ENCODE data around the gene AK1. TPM values are rescaled to one million over a fixed set of nuclear protein-coding genes. Genes with fewer than 3 reads are reported as not detected.

AK1 gene
- total RNA-seq, 1 experiment from 2014 or later, result 31.6 TPM

DNA sequence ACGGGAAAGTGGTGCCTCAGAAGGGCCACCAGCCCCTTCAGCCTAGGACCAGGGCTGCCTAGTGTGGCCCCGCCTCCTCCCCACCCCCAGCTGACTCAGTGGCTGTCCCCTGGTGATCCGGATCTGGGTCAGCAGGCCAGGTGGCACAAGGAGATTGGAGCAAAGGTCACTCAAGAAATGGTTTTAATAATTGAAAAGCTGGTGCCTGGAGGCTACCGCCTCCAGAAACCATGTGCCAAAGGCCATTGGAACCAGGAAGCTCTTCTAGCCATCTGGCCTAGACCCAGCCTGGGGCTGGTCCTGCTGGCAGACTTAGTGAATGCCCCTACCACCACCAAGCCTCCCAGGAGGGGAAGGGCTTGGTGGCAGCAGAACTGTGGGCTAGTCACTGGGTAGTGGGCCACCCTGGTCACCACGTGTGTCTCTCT, 37.9 kb upstream of the AK1 start:
- Histone ChIP-seq H2AFZ (ENCODE audit: low read length) (no peak overlapping the region), H3K27me3 (ENCODE audit: insufficient read depth, low read length) (peaks cover 2% of the 10 kb centered on the region; the same call in 1 of the 2 replicates), H3K79me2 (ENCODE audit: insufficient read depth, low read length) (no peaks in the 10 kb centered on the region), H3T11ph (ENCODE audit: low read length) (no peak overlapping the region), H4K8ac (replicated peaks; ENCODE audit: insufficient read length, low read depth, low read length) (no peak overlapping the region), H3K79me1 (ENCODE audit: insufficient read depth, low read depth, low read length, poor library complexity, severe bottlenecking) (no peaks in the 10 kb centered on the region), H3K18ac (ENCODE audit: insufficient read length, low read depth, low read length) (no peak overlapping the region), H3K14ac (ENCODE audit: insufficient read depth, low read length) (no peak overlapping the region), H3K4me1 (ENCODE audit: insufficient read depth, low read length) (peaks cover 2% of the 10 kb centered on the region; the same call in 1 of the 2 replicates), H3K27ac (ENCODE audit: insufficient read length, low read depth, low read length) (no peak overlapping the region), H3K9me3 (ENCODE audit: control insufficient read depth, low read depth, low read length) (no peaks in the 10 kb centered on the region), H4K20me1 (ENCODE audit: control insufficient read depth, insufficient read depth, insufficient read length) (peaks cover 2% of the 10 kb centered on the region), H2BK120ac (ENCODE audit: low read depth, low read length, poor library complexity, severe bottlenecking) (no peak overlapping the region), H2BK5ac (ENCODE audit: insufficient read length, low read length) (no peak overlapping the region), H3K23ac (ENCODE audit: insufficient read length, low read depth, low read length) (no peak overlapping the region), H2BK15ac (ENCODE audit: low read depth, low read length) (no peak overlapping the region), H2BK20ac (ENCODE audit: low read depth, low read length, poor library complexity, severe bottlenecking) (no peak overlapping the region), H4K91ac (ENCODE audit: insufficient read length, low read depth, low read length) (no peak overlapping the region), H3K4me2 (ENCODE audit: insufficient read depth, insufficient read length, low read length) (no peak overlapping the region), H2BK12ac (ENCODE audit: insufficient read length, low read depth, low read length) (no peak overlapping the region), H2AK5ac (ENCODE audit: insufficient read length, low read length) (no peak overlapping the region), H4K5ac (ENCODE audit: insufficient read length, low read depth, low read length) (no peak overlapping the region), H3K4ac (ENCODE audit: low read depth, low read length) (no peak overlapping the region), H3K9ac (ENCODE audit: extremely low read depth, insufficient read length, low read length) (no peak overlapping the region), H3K23me2 (ENCODE audit: insufficient read length, low read depth, low read length, poor library complexity, severe bottlenecking) (peaks cover 5% of the 10 kb centered on the region), H3K56ac (ENCODE audit: insufficient read length, low read depth, low read length) (no peak overlapping the region)
- Mint-ChIP-seq H3K4me3 (no peak overlapping the region; a peak in 1 of 5 replicates), H3K9me3 (no peaks in the 10 kb centered on the region), H3K36me3 (ENCODE audit: insufficient read depth in 1 of 3, low read depth in 3 of 3) (peaks cover 9 to 19% (median 9%) of the 10 kb centered on the region in 3 experiments), H3K27ac (no peak overlapping the region), H3K27me3 (ENCODE audit: low read depth) (peaks cover 13% of the 10 kb centered on the region), H3K4me1 (peaks cover 15 to 17% of the 10 kb centered on the region in 2 experiments)
- no CpG with 5 or more reads among the region's 5 CpGs for WGBS (ENCODE audit: extremely low coverage, insufficient read length, low lambda C conversion rate)
- DNase-seq, result no peak
- TF ChIP-seq, protein P1, sequence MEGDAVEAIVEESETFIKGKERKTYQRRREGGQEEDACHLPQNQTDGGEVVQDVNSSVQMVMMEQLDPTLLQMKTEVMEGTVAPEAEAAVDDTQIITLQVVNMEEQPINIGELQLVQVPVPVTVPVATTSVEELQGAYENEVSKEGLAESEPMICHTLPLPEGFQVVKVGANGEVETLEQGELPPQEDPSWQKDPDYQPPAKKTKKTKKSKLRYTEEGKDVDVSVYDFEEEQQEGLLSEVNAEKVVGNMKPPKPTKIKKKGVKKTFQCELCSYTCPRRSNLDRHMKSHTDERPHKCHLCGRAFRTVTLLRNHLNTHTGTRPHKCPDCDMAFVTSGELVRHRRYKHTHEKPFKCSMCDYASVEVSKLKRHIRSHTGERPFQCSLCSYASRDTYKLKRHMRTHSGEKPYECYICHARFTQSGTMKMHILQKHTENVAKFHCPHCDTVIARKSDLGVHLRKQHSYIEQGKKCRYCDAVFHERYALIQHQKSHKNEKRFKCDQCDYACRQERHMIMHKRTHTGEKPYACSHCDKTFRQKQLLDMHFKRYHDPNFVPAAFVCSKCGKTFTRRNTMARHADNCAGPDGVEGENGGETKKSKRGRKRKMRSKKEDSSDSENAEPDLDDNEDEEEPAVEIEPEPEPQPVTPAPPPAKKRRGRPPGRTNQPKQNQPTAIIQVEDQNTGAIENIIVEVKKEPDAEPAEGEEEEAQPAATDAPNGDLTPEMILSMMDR (conservative IDR thresholded peaks at IDR 0.05), result no peak

Data from H9 (cell line).